Hepatocyte (in vitro differentiated cells): ENCODE measurements around the gene CLK2.
"Not testable (repeated sequence)": the region's sequence is repeated elsewhere in the genome, so short reads cannot be mapped to it uniquely, and the experiment has no call there.

Source experiments
- CTCF ChIP-seq: fragments of 200-600 bp; sonication (generic); IDR thresholded peaks from 2 replicates; pipeline ENCODE4 v1.5.1; 2016; ENCODE audit warnings: antibody characterized with exemption, mild to moderate bottlenecking; ENCODE audit not compliant: poor library complexity
- EZH2 ChIP-seq: fragments of 200-600 bp; sonication (generic); IDR thresholded peaks from 2 replicates; pipeline ENCODE4 v1.6.1; 2016; ENCODE audit warnings: antibody characterized with exemption, mild to moderate bottlenecking, borderline replicate concordance

- not testable (repeated sequence) for TF ChIP-seq CTCF, EZH2
Measured at GRCh38 chr1:155232001-155232978, 41.0 kb downstream of the CLK2 start.
